GM19240 (cell line): ENCODE results near the gene TOM1.

Experiments
- DNase-seq: peaks from one replicate; pipeline ENCODE4 v3.0.0; 2011; ENCODE audit warnings: low spot score; ENCODE audit not compliant: insufficient read length

Gene TOM1

DNA sequence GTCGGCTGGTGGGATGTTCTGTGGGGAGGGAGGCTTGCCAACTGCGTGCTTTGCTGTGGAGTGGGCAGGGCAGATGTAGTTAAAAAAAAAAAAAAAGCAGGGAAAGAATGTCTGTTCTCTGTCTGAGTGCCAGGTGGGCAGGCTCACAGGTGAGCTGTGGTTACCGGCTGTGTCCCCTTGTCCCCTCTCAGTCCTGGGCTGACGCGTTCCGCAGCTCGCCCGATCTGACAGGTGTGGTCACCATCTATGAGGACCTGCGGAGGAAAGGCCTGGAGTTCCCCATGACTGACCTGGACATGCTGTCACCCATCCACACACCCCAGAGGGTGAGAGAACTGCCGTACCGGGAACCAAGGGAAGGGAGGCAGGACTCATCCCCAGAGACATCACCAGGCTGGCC lies 23.6 kb downstream of the TOM1 start:
- DNase-seq, result no peak

DNA sequence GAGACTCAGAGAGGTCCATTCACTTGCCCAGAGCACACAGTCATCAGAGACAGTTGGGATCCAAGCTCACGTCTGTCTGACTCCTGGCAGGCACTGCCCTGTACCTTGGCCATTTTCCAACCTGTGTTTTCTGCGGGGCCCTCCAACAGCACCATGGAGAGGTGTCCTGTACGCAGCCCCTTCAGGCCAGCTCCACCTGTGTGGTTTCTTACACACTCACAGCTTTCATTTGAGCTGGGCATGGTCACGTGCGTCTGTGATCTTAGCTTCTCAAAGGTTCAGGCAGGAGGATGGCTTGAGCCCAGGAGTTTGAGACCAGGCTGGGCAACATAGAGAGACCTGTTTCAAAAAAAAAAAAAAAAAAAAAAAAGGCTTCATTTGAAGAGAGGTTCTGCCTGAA lies 24.4 kb downstream of the TOM1 start:
- DNase-seq, result no peak

DNA sequence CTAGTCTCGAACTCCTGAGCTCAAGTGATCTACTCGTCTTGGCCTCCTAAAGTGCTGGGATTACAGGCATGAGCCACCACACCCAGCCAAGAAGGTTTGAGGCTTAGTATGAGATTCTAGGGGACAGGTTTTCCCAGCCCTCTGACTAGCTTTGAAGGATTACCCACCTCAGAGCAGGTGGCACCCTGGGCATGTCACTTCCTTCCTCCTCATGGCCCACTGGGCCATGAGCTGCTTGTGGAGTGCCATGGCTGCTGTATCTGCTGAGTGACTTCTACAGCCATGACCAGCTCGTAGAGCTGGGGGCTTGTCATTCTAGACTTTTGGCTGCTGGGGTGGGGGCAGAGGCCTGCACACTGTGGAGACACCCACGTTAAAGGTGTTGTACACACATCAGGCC lies 25.1 kb downstream of the TOM1 start:
- DNase-seq, result no peak

DNA sequence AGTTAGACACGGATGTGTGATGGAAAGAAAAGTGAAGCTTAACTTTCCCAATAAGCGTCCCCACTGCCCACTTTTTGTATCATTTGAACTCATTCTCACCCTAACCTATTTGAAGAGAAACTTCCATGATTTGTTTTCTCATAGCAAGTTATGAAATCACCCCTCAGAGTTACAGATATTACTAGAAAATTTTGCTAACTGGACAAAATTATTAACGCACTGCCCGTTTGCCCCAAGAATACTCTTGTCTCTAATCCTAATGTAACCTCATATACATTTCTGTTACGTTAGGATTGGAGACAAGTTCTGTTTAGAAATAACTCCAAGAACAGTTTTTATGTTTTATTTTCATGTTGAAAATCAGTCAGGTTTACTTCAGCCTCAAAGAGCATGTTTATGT lies 25.5 kb downstream of the TOM1 start:
- DNase-seq, result no peak

DNA sequence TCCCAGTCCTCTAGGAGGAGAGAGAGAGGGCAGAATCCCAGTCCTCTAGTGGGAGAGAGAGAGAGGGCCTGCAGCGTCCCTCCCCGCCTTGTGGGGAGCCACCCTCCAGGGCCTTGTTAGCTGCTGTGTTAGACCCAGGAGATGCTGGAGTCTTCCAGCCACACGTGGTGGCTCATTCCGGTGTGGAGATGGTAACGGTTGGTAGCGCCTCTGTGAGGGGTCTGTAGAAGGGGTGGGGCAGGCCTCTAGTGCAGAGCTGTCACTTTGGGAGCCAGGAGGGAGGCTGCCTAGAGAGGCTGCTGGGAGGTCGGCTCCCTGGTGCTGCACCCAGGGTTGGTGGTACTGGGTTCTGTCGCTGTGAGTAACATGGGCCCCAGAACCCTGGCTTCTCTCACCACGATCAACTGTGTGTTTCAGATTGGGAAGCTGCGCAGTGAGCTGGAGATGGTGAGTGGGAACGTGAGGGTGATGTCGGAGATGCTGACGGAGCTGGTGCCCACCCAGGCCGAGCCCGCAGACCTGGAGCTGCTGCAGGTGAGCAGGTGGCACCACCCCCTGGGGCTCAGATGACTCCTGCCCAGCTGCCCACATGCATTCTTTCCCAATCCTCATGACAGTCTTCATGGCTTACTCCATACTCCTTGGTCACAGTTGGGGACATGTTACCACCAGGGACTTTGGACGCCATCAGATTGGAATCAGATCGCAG lies 27.3 kb downstream of the TOM1 start:
- no peak for DNase-seq

DNA sequence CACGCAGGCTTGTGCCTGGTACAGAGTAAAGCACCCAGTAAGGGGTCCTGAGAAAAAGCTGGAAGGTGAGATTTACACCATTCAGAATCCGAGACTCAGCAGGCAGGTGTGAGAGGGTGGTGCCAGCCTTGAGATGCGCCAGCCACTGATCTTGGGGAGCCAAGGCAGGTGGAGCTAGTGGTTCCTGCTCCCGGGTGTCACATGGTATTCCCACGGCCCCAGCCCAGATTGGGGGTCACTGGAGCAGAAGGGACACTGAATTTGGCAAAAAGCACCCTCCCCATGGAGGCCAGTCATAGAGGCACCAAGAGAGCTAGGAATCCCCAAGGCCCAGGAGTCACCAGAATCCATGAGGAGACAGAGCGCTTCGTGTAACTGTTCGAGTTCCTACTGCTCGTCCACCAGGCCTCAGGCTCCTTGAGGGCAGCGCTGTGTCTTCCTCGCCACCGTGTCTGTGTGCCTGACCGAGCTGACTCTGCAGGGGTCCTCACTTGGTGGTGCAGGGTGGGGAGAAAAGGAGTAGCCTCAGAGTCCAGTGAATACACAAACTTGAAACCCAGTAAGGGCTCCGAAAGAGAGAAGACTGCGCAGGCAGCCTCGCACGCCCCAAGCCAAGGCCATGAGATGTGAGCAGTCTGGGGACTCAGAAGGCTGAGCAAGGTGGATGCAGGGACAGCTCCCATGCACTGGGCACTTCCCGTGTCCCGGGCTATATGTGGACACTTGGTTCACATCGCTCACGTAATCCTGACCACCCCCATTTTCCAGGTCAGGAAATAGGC lies 28.2 kb downstream of the TOM1 start:
- no peak for DNase-seq

DNA sequence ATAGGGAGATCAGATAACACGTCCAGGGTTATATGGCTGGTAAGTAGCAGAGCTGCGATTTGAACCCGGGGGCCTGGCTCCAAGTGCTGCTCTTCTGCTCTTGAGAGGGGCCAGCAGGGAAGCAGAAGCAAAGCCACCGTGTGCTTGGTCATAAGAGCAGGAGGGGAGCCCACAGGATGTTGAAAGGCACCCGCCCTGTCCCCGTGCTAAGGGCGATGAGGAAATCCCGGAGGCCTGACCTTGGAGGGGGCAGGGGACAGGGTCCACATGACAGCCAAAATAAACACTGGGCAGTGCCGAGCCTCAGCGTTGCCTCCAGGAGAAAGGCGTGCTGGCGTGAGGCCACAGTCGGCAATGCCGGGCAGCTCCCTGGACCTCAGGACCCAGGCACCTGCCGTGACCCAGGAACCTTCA lies 28.8 kb downstream of the TOM1 start:
- no peak for DNase-seq

DNA sequence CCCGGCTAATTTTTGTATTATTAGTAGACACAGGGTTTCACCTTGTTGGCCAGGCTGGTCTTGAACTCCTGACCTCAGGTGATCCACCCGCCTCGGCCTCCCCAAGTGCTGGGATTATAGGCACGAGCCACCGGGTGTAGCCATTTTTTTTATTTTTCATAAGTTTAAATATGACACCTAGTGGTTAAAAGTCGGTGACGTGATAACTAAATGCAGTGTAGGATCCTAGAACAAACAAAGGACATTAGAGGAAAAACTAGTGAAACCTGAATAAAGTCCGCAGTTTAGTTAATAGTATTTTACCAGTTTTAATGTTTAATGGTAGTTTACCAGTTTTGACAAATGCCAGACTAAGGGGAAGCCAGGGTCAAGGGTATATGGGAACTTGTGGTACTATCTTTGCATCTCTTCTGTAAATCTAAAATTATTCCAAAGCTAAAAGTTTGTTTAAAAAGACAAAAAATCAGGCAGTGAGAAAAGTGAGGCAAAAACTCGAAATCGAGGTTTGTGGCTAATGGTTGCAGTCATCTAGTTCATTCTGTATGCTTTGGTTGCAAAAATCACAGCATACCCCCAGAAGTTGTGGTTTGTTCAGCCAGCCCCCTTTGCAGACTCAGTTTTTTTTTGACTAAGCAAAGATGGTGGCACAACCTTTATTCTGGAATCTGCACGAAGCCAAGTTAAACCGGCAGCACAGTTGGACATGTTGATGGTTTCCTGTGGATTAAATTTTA lies 29.6 kb downstream of the TOM1 start:
- no peak for DNase-seq

DNA sequence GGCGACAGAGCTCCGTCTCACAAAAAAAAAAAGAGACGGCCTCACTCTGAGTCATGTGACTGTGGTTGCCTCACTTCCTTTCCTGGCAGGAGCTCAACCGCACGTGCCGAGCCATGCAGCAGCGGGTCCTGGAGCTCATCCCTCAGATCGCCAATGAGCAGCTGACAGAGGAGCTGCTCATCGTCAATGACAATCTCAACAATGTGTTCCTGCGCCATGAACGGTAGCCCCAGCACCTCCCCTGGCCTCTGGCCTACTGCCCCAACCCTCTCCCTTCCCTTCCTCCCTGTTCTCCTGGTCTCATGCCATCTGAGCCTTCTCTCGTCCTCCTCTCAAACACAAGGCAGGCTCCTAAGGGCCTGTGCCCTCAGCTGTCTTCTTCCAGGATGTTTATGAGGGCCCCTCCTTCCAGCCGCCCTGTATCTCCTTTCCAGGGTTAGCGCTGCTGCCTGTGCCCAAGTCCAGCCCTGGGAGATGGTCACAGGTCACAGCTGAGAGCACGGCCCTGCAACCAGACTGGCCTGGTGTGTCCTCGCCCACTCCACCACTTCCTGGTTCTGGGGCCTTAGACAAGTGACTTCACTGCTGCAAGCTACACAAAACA lies 30.7 kb downstream of the TOM1 start:
- no peak for DNase-seq

DNA sequence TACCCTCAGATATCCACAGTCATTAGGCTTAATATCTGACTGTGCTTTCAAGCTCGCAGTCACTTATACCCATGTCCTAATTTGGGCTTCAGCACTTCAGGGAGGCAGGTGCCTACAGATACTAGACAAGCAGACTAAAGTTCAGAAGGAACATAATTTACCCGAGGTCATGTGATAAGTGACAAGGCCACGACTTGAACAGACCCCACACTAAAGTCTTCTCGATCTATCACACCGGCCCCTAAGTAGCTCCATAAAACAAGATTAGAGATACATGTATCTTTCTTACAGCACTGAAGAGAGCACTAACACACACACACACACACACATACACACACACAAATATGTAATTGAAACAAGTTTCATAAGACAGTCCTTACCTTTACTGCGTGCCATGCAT lies 32.6 kb downstream of the TOM1 start:
- no peak for DNase-seq

DNA sequence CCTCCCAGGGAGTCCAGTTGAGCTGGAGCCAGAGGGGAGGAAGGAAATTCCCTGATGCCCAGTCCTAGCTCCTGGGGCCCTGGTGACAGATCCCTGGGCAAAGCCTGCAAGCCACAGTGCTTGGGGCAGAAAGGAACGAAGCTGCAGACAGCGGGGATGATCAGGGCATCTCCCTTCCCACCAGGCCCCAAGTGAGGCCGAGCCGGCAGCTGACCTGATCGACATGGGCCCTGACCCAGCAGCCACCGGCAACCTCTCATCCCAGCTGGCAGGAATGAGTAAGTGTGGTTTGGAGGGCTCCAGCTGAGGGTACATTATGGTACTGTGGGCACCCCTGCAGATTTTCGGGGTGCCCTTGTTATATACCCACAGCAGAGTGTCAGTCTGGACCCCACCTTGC lies 33.5 kb downstream of the TOM1 start:
- no peak for DNase-seq

DNA sequence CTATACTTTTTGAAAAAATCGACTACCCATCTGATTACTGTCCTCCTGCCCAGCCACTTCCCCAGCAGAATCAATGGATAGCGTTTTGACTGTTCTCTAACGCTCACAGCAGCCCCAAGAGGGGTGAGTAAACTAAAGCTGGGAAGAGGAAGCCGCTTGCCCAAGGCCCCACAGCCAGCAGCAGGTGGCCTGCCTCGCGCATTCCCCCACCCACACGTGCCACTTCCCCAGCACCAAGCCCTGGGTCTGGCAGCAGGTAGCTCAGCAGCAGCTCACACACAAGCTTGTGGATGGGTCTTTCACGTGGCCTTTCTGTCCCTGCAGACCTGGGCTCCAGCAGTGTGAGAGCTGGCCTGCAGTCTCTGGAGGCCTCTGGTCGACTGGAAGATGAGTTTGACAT lies 34.3 kb downstream of the TOM1 start:
- no peak for DNase-seq

DNA sequence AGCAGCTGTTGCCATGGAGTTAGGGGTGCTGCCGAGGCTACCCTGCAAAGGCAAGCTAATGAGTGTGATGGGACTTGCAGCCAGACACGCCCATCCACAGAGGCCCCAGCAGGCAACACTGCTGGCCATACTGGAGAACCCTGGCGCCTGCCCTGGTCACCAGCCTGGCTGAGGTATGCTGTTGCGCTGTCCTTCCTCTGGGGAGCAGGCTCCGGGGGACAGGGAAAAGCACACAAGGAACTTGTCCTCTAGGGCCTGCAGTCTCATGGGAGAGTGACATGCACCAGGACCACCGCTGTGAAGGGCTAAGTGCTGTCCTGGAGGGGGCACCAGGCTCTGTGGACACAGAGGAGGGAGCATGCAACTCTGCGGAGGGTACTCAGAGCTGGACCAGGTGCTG lies 35.8 kb downstream of the TOM1 start:
- DNase-seq, result no peak

DNA sequence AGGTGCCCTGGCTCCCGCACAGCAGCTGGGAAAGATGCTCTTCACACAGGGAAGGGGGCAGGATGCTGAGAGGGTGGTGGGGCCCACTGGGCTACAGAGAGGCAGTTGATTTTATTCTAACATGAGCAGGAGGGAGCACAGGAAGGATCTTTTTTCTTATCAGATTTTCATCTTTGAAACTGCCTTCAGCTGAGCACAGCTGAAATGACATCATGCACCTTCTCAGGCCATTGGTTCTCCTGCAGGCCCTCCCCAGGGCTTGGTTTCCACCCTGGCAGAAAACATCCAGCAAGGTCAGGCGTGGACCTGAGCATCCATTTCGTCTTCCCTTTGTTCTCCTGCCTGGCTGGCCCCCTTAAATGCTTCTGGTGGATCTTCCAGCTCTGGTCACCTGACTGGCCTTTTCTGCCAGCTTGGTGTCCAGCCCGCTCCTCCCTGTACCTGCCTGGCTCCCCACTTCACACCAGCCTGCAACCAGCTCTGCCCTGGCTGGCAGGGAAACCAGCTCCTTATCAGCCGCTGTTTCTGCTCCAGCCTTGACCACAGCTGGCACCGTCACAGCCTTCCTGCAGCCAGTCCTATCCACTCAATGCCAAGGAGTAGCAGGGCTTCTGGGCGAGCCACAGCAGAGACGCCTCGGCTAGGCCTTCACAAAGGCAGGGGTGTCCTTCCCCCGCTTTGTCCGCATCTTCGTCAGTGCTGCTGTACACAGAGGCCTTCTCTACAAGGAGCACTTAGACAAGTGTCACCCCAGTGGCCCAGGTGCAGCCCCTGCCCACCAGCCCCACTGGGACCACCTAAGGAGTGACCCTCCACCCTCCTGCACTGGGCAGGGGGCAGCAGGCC lies 36.5 kb downstream of the TOM1 start:
- DNase-seq, result no peak

DNA sequence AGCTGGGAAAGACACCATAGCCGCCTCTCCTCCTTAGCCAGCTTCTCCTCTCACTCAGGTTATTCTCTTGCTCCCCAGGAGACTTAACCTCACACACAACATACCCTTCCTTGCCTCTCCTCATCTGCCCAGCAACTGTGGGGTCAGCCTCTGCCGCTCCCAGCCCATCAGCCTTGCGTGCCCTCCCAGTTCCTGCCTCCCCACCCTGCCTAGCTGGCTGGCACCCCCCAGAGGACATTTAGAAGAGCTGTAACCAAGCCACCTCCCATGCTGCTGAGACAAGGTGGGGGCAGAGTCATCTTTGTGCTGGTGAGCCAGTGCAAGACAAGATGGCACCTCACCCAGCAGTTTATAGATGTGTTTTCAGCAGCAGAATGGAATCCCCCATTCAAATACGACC lies 38.2 kb downstream of the TOM1 start:
- DNase-seq, result no peak

DNA sequence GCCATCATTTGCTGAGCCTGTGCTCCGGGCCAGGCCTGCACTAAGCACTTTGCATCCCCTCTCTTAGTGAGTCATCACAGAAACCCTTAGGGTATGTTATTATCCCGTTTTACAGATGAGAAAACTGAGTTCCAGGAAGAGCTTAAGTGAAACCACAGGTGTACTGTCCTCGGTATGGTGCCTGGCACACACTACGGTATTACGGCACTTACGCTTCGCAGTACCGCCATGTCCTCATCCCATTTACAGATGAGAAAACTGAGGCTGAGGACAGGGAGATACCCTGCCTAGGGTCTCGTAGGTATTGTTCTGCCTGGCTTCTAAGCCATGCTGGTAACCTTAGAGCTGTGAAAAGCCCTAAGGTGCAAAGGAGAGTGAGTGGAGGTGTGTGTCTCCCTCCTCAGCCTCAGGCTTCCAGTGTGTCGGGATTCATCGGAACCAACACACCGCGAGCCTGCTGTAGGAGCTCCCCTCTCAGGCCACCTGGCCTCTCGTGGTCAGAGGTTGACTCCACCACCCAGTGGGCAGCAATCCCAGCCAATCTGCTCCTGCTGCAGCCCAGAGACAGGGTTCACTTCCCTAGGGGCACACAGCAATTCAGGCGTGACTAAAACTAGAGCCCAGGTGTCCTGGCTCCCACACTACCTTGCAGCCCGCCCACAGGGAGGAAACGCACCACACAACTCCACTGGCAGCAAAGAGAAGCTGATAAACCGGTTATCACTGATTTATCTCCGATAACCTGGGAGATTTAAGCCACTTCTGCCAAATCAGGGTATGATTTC lies 41.6 kb downstream of the TOM1 start:
- no peak for DNase-seq

DNA sequence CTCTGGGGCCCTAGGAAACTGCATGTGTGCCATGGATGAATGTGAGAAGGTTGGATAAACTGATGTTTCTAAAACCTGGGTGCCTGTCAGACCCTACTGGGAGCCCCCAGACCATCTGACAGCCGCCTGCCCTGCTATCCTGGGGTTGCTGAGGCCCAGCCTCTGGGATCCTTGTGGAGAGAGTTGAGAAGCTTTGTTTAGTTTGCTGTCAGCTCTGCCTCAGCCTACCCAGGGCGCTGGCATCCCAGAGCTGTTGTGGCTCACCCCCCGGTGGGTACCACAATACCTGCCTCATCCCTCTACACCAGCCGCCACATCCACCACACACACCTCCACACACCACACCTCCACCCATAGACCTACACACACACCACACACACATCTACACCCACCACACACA lies 42.7 kb downstream of the TOM1 start:
- no peak for DNase-seq

DNA sequence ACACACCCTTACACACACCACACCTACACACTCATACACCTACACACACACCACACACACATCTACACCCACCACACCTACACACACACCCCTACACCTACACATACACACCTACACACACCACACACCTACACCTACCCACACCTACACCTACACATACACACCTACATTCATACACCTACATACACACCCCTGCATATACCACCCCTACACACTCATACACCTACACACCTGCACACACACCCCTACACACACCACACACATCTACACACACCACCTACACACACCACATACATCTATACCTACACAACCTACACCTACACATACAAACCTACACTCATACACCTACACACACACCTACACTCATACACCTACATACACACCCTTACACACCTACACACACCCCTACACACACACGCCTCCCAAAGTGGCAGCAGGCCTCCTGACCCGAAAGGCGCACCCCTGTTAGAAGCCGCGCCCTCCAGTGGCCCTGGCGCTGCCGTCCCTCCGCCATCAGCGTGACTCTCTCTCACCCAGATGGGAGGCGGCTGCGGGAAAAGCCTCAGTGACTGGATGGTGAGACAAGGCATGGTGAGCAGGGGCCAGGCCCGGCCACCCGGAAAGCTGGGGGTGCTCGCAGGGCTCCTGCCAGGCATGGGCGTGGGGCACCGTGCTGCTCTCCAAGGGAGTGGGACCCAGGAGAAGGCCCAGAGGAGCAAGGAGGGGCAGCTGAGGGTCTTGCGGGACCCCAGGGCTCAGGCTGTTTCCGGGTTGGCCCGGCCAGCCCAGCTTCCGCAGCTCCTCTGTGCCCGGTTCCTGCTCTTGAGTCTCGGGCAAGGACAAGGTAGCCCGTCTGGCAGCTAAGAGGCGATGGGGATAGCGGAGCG lies 44.2 kb downstream of the TOM1 start:
- no peak for DNase-seq

DNA sequence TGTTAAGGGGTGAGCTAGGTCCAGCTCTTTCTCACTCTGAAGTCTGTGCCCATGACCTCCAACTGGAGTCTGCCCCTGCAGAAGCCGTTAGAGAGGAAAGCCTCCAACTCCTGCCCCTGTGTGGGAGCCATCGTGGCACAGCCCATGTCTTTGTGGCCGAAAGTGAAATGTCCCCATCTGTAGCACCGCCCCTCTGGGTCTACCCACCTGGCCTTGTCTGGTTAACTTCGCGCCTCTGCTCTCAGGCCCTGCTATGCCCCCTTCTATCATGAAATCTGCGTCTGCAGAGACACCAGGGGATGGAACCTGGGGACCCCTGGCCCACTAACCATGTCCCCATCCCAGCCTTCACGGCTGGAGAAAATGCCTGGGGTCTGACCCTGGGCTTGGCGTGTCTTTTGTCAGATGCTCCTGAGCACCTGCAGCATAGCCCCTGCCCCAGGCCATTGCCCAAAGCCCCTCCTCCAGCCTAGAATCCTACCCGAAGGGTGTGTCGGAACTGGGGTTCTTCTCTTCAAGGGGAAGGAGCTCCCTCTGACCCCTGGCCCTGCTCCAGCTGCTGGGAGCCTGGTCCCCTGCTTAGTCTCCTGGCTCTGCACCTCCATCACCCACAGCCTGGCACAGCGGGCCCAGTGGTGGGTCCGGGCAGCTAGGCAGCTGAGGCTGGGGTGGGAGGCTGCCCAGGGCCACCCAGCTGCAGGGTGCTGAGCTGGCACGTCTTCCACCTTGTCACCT lies 45.4 kb downstream of the TOM1 start:
- DNase-seq, result no peak
